ENCODE data around the gene ATP1A4. TPM values are rescaled to one million over a fixed set of nuclear protein-coding genes. Genes with fewer than 3 reads are reported as not detected.
"Not testable (repeated sequence)": the region's sequence is repeated elsewhere in the genome, so short reads cannot be mapped to it uniquely, and the experiment has no call there.

The ATP1A4 gene
- total RNA-seq, 1 experiment from 2014 or later: not detected

GRCh38 chr1:160124705-160125478, 26.5 kb upstream of the ATP1A4 start:
- no peak for TF ChIP-seq TCF7L2 (IDR thresholded peaks at IDR 0.05; ENCODE audit: low read depth, low read length)
- no peak for TF ChIP-seq CTCF (IDR thresholded peaks at IDR 0.05)
- no peak for TF ChIP-seq POLR2AphosphoS5 (IDR thresholded peaks at IDR 0.05; ENCODE audit: low read depth, low read length)
- TF ChIP-seq SIN3A (IDR thresholded peaks at IDR 0.05; ENCODE audit: borderline replicate concordance, insufficient read depth, low read depth, low read length): no peak
- TF ChIP-seq REST (IDR thresholded peaks at IDR 0.05; ENCODE audit: insufficient read depth in 1 of 2, low read depth in 2 of 2, low read length in 1 of 2): no peak
- intact Hi-C loops (cut with micrococcal nuclease; ENCODE audit: unreplicated experiment): no loop called here
- H3K9me3 ChIP-seq (ENCODE audit: control insufficient read depth, insufficient read depth, low read depth, low read length): no peaks in the 10 kb centered on the region
- ChIA-PET POLR2A (no interaction called here), CTCF (no interaction called here)
- no peaks in the 10 kb centered on the region for H3K4me1 ChIP-seq (ENCODE audit: control insufficient read depth, insufficient read depth, low read length)
- ATAC-seq: peak; percentile 57
- H3K36me3 ChIP-seq (ENCODE audit: control insufficient read depth, insufficient read depth, low read length): no peaks in the 10 kb centered on the region
- DNase-seq (ENCODE audit: low read depth, low spot score): peak; percentile 82
- BruUV-seq (replicated peaks): no TSS peak
- in situ Hi-C loops (cut with HindIII; ENCODE audit: low pct_unique_long_range_greater_than_20kb, low sequenced_read_pairs): no loop called here
- no peak overlapping the region for H3K4me3 ChIP-seq (ENCODE audit: low read depth in 2 of 2, low read length in 2 of 2)
- no peak overlapping the region for H3K27ac ChIP-seq (ENCODE audit: low read length)
- no peaks in the 10 kb centered on the region for H3K27me3 ChIP-seq (ENCODE audit: control insufficient read depth, insufficient read depth, low read length)

GRCh38 chr1:160125746-160126145, 25.7 kb upstream of the ATP1A4 start:
- DNase-seq (ENCODE audit: low read depth, low spot score) (no peak), ATAC-seq (no peak)
- no peak overlapping the region for H3K27ac ChIP-seq (ENCODE audit: low read length)
- H3K36me3 ChIP-seq (ENCODE audit: control insufficient read depth, insufficient read depth, low read length): no peaks in the 10 kb centered on the region
- POLR2A ChIA-PET: no interaction called here
- no peak overlapping the region for H3K4me3 ChIP-seq (ENCODE audit: low read depth in 2 of 2, low read length in 2 of 2)
- intact Hi-C loops (cut with micrococcal nuclease; ENCODE audit: unreplicated experiment) (no loop called here), in situ Hi-C loops (cut with HindIII; ENCODE audit: low pct_unique_long_range_greater_than_20kb, low sequenced_read_pairs) (no loop called here)
- TF ChIP-seq REST (IDR thresholded peaks at IDR 0.05; ENCODE audit: insufficient read depth in 1 of 2, low read depth in 2 of 2, low read length in 1 of 2): no peak
- TF ChIP-seq SIN3A (IDR thresholded peaks at IDR 0.05; ENCODE audit: borderline replicate concordance, insufficient read depth, low read depth, low read length): no peak
- no peak for TF ChIP-seq CTCF (IDR thresholded peaks at IDR 0.05)
- no peak for TF ChIP-seq POLR2AphosphoS5 (IDR thresholded peaks at IDR 0.05; ENCODE audit: low read depth, low read length)
- TF ChIP-seq TCF7L2 (IDR thresholded peaks at IDR 0.05; ENCODE audit: low read depth, low read length): no peak
- H3K27me3 ChIP-seq (ENCODE audit: control insufficient read depth, insufficient read depth, low read length): no peaks in the 10 kb centered on the region
- CTCF ChIA-PET: no interaction called here
- H3K9me3 ChIP-seq (ENCODE audit: control insufficient read depth, insufficient read depth, low read depth, low read length): no peaks in the 10 kb centered on the region
- H3K4me1 ChIP-seq (ENCODE audit: control insufficient read depth, insufficient read depth, low read length): no peaks in the 10 kb centered on the region
- no TSS peak for BruUV-seq (replicated peaks)

GRCh38 chr1:160126342-160126741, 25.1 kb upstream of the ATP1A4 start:
- in situ Hi-C loops (cut with HindIII; ENCODE audit: low pct_unique_long_range_greater_than_20kb, low sequenced_read_pairs); H3K9me3 ChIP-seq (ENCODE audit: control insufficient read depth, insufficient read depth, low read depth, low read length); POLR2A ChIA-PET; intact Hi-C loops (cut with micrococcal nuclease; ENCODE audit: unreplicated experiment); BruUV-seq (replicated peaks); H3K36me3 ChIP-seq (ENCODE audit: control insufficient read depth, insufficient read depth, low read length); DNase-seq (ENCODE audit: low read depth, low spot score); ATAC-seq; H3K27ac ChIP-seq (ENCODE audit: low read length); H3K27me3 ChIP-seq (ENCODE audit: control insufficient read depth, insufficient read depth, low read length); H3K4me1 ChIP-seq (ENCODE audit: control insufficient read depth, insufficient read depth, low read length); H3K4me3 ChIP-seq (ENCODE audit: low read depth in 2 of 2, low read length in 2 of 2); CTCF ChIA-PET: not testable (repeated sequence)

All from Panc1 (cell line).